Lower lobe of right lung (tissue), 2 donors: ENCODE measurements around the gene AVPR1B. TPM values are rescaled to one million over a fixed set of nuclear protein-coding genes. Genes with fewer than 3 reads are reported as not detected.

ENCODE experiments used
- ATAC-seq, 2 donors: fragments of 200-7000 bp; cut with Tn5 transposase; one replicate each; pipeline ENCODE4 v1.9.1; 2020 to 2022; ENCODE audit warnings: mild to moderate bottlenecking in 2 of 2, moderate library complexity in 2 of 2
- DNase-seq: peaks from one replicate; pipeline ENCODE4 v3.0.0-alpha.2; 2020
- H3K27ac ChIP-seq: fragments of 200-600 bp; one replicate; pipeline ENCODE4 v1.8.0; 2022
- H3K27me3 ChIP-seq: fragments of 200-600 bp; one replicate; pipeline ENCODE4 v1.8.0; 2022; ENCODE audit warnings: low read depth
- H3K36me3 ChIP-seq: fragments of 200-600 bp; one replicate; pipeline ENCODE4 v1.8.0; 2022; ENCODE audit warnings: mild to moderate bottlenecking
- H3K4me1 ChIP-seq: fragments of 200-600 bp; one replicate; pipeline ENCODE4 v1.8.0; 2022
- H3K4me3 ChIP-seq: fragments of 200-600 bp; one replicate; pipeline ENCODE4 v1.8.0; 2022; ENCODE audit warnings: mild to moderate bottlenecking
- H3K9me3 ChIP-seq: fragments of 200-600 bp; one replicate; pipeline ENCODE4 v1.8.0; 2022
- intact Hi-C: fragments of 100-400 bp; cut with DNase I; formaldehyde crosslinking; loops from one replicate; pipeline ENCODE4 v1.11.0; 2022
- total RNA-seq: library from RNA; stranded (reverse); fragmentation: NEBNext Ultra II Directional; extraction: Animal tissue kit (Norgen Biotek cat#: 25700); gene quantifications from one replicate; pipeline ENCODE4 v1.2.1, GENCODE V29; 2021
- TF ChIP-seq, protein P1 (sequence below): fragments of 200-600 bp; IDR thresholded peaks from one replicate; pipeline ENCODE4 v1.8.0; 2022; ENCODE audit warnings: antibody characterized with exemption, mild to moderate bottlenecking
- donor health status: DM: no; HTN: yes; CAD: no; lungs with severe emphysema.

AVPR1B gene
- total RNA-seq, 1 donor from 2014 or later: not detected

DNA sequence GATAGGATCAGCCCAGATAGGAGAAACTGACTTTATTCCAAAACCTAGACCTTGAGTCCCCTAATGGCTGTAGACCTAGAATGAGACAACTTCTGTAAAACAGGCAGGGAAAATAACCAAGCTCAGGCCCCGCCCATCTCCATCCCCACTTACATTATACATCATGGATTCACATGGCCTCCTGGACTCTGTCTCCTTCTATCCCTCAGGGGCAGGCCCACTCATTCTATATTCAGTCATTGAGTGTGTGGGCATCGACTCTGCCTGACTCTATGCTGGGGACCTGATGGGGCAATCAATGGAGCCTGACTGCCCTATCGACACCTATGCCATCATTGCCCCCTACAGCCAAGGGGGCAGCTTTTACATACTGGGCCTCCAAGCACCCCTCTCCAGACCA, 6.4 kb downstream of the AVPR1B start:
- DNase-seq (no peak), ATAC-seq (no peak)
- H3K4me1 ChIP-seq: no peaks in the 10 kb centered on the region
- H3K4me3 ChIP-seq: no peak overlapping the region
- TF ChIP-seq, protein P1, sequence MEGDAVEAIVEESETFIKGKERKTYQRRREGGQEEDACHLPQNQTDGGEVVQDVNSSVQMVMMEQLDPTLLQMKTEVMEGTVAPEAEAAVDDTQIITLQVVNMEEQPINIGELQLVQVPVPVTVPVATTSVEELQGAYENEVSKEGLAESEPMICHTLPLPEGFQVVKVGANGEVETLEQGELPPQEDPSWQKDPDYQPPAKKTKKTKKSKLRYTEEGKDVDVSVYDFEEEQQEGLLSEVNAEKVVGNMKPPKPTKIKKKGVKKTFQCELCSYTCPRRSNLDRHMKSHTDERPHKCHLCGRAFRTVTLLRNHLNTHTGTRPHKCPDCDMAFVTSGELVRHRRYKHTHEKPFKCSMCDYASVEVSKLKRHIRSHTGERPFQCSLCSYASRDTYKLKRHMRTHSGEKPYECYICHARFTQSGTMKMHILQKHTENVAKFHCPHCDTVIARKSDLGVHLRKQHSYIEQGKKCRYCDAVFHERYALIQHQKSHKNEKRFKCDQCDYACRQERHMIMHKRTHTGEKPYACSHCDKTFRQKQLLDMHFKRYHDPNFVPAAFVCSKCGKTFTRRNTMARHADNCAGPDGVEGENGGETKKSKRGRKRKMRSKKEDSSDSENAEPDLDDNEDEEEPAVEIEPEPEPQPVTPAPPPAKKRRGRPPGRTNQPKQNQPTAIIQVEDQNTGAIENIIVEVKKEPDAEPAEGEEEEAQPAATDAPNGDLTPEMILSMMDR: no peak
- intact Hi-C loops: no loop called here
- no peaks in the 10 kb centered on the region for H3K27me3 ChIP-seq
- no peak overlapping the region for H3K27ac ChIP-seq
- H3K36me3 ChIP-seq: no peaks in the 10 kb centered on the region
- no peaks in the 10 kb centered on the region for H3K9me3 ChIP-seq

DNA sequence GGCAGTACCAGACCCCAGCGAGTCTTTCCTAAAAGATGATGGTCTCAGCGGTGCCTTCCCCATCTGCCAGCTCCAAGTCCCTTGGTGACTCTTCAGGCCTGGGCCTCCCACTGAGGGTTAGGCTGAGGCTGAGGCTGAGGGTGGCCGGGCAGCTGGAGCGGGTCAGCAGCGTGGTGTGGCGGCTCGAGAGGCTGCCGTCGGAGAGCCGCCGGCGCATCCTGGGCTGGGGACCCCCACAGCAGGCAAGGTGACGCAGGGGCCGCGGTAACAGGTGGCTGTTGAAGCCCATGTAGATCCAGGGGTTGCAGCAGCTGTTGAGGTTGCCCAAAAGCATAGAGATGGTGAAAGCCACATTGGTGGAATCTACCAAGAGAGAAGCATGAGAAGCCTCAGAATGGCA, 7.0 kb downstream of the AVPR1B start:
- Histone ChIP-seq H3K4me1 (no peaks in the 10 kb centered on the region), H3K36me3 (no peaks in the 10 kb centered on the region), H3K4me3 (no peak overlapping the region), H3K27me3 (no peaks in the 10 kb centered on the region), H3K9me3 (no peaks in the 10 kb centered on the region), H3K27ac (no peak overlapping the region)
- TF ChIP-seq, protein P1: no peak
- intact Hi-C loops: no loop called here
- DNase-seq (no peak), ATAC-seq (no peak)

DNA sequence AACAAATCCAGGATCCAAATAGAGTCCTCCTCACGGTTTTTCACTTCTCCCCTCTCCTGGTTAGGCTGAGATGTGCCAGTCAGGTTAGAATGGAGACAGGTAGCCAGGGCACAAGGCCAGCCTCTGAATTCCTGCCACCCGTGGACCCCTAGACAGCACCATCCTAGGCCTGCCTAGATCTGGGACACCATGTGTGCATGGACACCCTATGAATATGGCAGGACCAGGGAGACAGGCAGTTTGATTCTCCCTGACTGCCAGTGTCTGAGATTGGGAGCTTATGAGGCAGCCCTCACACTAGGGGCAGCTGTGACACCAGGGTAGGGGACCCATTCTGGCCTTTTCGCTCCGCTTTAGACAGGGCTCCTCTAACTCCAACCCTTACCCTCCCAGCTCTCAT, 7.5 kb downstream of the AVPR1B start:
- Histone ChIP-seq H3K4me3 (no peak overlapping the region), H3K27ac (no peak overlapping the region), H3K9me3 (no peaks in the 10 kb centered on the region), H3K27me3 (no peaks in the 10 kb centered on the region), H3K36me3 (no peaks in the 10 kb centered on the region), H3K4me1 (no peaks in the 10 kb centered on the region)
- TF ChIP-seq, protein P1: no peak
- DNase-seq (no peak), ATAC-seq (no peak)
- intact Hi-C loops: no loop called here

DNA sequence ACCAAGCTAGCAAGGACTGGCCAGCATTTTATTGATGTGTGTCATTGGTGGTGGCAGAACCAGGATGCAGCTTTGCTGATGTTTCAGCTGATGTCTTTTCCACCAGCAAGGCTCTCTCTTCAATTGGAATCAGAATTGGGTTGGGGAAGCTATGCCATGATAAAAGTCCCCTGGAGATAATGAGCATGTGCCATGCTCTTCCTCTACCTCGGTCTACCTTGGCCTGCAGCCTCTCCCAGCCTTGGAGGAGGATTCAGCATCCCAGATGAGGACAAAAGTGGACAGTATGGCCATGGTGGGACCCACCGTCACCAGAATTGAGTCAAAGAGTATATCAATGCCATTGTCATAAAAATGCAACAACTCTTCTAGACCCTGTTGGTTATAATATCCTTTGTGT, 8.6 kb downstream of the AVPR1B start:
- DNase-seq (no peak), ATAC-seq (no peak)
- Histone ChIP-seq H3K9me3 (no peaks in the 10 kb centered on the region), H3K4me1 (no peaks in the 10 kb centered on the region), H3K27ac (no peak overlapping the region), H3K4me3 (no peak overlapping the region), H3K27me3 (no peaks in the 10 kb centered on the region), H3K36me3 (no peaks in the 10 kb centered on the region)
- intact Hi-C loops: no loop called here
- TF ChIP-seq, protein P1: no peak

DNA sequence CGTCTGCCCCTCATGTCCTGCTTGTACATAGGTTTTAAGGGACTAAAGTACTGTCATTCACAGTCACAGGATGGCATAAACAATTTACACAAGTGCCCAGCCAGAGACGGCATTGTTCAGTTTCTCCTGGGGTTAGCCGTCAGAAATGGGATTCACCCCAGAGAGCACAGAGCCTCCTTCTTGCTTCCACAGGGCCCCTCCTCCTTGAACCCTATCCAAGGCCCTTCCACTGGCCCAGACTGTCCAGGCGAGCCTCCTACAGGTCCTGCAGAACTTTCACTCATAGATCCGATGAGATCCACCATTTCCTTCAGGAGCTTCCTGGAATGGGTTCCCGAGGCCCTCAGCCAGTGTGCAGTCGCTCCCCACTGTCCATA, 10.0 kb downstream of the AVPR1B start:
- H3K9me3 ChIP-seq: no peaks in the 10 kb centered on the region
- no peak for ATAC-seq
- intact Hi-C loops: no loop called here

More for the DNA sequence above, 10.0 kb downstream of the AVPR1B start:
- DNase-seq: no peak
- H3K4me3 ChIP-seq: no peak overlapping the region
- H3K27ac ChIP-seq: no peak overlapping the region
- H3K27me3 ChIP-seq: no peaks in the 10 kb centered on the region
- TF ChIP-seq, protein P1: no peak
- no peaks in the 10 kb centered on the region for H3K36me3 ChIP-seq
- H3K4me1 ChIP-seq: peaks cover 8% of the 10 kb centered on the region
